Measurements from ENCODE around the gene CENPM. TPM values are rescaled to one million over a fixed set of nuclear protein-coding genes. Genes with fewer than 3 reads are reported as not detected.

Gene CENPM
- total RNA-seq, 1 experiment from 2014 or later, result 130 TPM

DNA sequence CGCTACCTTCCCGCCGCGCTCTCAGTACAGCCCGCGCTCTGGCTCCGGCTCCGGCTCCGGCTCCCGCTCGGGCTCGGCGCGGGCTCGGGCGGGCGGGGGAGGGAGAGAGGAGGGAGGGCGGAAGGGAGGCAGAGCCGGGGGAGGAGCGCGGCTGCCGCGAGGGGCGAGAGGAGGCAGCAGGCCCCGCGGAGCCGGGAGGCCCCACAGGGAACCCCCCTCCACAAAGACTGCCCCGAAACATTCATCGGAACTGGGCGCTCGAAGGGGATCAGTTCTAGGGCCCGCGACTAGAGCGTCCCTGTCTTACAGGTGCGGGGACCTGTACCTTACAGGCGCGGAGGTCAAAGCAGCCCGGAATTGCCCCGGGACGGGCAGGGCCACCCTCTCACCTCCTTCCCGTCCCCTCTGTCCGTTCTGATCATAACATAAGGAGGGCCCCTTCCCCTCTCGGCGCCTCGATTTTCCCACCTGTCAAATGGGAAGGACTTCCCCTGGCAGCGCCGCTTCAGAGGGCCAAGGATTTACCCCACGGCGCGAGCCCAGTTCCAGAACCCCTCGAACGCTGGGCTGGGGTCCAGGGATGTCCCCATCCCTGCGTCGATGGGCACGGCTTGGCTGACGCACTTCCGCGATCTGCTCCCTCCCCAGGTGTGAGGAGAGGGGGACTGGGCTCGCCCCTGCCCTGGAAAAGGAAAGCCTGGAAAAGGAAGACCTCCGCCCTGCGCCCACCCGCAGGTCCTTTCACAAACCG is 31.7 kb downstream of the CENPM start, which contains the start of gene SHISA8:
SHISA8 (minus strand) TSS at position 40 of the 751 bp plus-strand sequence. CDS start 407 bp downstream, outside the sequence.
- DNase-seq (ENCODE audit: low spot score), result no peak

DNA sequence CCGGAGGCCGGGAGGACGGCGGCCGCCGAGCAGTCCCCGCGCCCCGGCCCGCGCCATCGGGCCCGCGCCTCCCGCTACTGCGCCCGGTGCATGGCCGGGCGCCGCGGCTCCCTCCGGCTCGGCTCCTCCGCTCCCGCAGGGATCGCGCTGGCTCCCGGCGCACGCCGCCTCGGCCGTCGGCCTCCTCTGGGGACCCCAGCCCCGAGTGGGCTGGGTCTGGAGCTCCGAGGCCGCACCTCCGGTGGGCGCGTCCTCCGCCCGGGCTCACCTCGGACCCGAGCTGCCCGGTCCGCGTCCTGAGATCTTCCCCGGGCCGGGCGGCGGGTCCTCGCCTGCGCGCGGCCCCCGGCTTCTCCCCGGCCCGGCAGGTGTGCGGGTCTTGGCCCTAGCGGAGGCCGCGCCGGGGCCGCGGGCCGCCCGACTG is 32.3 kb downstream of the CENPM start:
- no peak for DNase-seq (ENCODE audit: low spot score)

DNA sequence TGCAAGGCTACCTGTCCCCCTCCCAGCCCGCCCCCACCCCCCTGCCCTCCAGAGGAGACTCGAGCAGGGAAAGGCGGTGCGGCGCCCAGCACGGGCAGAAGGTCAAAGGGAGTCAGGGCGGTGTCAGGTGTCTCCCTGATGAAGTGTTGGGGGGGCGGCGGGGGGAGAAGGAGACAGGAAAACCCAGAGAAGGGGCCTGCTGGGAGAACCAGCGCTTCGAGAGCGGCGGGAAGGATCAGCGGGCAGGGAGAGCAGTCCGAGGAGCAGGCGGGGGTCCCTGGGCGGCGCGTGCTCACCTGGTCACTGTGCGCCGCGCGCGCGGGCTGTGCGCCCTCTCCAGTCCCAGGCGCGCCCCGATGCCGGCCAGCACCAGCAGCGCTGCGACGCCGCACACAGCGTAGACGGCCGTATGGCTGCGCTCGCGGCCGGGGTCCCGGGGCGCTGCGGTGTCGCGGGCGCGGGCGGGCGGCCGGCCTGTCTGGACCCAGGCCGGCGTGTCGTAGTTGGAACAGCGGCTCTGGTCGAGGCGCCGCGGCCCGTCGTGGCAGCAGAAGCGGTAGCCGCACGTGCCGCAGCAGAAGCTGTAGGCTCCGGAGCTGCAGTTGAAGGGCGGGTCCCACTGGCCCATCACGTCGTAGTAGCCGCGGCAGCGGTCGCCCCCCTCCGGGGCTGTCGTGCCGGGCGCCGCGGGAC is 33.0 kb downstream of the CENPM start:
- no peak for DNase-seq (ENCODE audit: low spot score)

DNA sequence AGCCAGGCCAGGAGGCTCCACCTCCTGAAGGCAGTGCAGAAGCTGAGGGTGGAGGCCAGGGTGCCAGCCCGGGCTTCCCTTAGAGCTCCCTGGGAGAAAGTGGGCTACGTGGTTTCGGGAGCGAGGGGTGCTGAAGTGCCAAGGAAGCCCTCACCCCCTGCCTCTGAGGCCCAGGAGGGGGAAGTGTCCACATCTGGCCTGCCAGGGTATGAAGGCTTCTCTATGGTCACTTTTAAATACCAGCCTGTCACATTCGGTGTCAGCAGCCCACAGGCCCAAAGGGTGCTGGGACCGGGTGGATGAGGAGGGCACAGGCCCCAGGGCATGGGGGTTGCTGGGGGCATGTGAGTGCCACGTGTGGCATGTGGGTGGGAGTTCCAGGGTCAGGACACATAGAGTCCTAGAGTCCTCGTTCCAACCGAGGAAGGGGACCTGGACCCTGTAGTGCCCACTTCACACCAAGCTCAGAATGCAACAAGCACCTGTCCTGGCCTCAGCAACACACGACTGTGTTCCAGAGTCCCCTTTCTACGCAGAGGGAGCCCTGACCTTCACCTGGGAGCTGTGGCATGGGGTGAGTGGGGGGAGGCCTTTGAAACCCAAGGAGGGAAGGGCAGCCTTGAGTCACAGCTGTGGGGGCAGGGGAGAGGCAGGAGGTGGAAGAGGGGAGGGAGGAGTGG is 33.8 kb downstream of the CENPM start:
- no peak for DNase-seq (ENCODE audit: low spot score)

DNA sequence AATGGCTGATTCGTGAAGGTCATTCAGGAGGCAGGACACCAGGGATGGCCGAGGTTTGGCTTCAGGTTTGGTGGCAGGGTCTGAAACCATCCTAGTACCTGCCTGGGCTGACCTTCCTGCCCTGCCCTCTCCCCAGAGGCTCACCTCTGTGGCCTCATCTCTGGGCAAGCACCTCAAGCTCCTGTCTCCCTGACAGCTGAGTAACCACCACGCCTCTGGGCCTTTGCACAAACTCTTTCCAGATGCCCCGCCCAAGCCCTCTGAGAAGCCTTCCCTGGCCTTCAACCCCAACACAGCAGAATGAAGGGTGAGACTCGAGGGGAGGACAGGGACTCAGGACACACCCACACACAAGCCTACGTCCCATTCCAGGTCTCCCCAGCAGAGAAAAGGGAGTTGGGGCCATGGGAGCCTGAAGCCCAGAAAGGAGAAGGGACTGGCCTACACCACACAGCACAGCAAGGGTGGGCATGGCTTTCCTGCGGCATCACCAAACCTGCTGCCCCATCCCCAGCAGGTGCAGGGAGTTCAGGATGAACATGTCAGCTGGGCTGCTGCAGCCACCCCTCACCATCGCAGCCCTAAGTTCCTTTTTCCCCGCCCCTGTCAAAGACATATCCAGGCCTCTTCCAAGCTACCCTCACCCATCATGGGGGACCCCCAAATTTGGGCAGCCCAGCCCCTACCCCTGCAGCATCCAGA is 34.5 kb downstream of the CENPM start:
- no peak for DNase-seq (ENCODE audit: low spot score)

DNA sequence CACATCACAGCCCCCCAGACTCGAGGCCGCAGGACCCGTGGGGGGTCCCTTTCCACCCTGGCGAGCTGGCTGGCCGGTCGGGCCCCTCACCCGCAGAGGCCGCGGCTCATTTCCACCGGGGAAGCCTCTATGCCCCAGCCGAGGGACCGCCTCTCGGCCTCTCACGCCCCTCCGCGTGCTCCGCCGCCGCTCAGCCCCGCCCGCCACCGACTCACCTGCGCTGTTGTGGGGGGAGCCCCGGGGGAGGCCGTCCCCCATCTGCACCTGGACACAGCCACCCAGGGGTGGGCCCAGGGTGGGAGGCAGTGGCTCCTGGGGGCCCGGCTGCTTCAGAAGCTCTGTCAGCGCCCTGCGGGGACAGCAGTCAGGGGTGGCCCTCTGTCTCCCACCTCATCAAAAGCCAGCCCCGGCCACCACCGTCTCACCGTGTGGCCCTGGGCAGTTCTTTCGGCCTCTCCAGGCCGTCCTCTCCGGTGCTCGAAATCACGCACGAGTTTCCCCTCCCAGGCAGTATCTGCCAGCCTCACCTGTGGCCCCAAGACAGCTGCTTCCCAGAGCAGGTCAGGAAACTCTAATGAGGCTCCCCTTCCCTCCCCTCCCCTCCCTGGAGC is 35.8 kb downstream of the CENPM start:
- DNase-seq (ENCODE audit: low spot score), result no peak

DNA sequence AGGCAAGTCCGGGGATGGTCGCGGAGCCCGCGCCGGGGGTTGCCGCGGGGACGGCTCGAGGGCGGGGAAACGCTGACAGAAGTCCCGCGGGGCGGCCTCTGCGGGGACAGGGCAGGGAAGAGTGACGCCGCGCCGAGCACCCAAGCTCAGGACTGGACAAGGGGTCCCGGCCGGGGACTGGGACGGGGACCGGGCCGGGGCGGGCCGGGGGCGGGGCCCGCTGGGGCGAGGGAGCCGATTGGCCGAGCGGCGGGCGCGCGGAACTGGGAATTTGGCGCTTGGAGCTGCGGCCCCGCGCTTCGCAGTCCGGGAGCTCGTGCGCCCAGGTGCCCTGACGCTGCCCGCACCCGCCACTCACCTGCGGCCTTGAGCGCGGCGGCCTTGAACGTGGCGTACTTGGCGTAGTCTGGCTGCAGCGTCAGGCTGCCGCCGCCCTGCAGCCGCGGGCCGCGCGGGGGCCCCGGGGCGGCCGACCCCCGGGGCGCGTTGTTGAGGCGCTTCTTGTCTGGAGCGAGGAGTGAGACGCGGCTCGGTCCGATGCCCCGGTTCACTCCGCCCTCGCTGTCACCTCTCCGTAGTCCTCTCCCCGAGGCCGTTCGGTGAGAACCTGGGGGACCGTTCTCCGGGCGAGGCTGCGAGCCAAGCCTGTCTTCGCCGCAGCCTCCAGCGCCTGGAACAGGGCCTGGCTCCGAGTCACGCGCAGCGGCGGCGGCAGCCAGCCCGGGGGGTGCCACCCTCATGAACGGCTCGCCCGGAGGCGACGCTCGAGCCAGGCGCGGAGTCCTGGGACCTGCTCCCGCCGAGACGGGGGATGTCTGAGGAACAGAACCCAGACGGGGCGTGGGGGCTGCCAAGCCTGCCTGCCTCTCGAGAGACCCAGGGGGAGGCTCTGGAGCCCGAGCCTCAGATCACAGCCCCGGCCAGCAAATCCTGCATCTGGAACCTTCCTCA is 36.6 kb downstream of the CENPM start:
- DNase-seq (ENCODE audit: low spot score), result no peak

DNA sequence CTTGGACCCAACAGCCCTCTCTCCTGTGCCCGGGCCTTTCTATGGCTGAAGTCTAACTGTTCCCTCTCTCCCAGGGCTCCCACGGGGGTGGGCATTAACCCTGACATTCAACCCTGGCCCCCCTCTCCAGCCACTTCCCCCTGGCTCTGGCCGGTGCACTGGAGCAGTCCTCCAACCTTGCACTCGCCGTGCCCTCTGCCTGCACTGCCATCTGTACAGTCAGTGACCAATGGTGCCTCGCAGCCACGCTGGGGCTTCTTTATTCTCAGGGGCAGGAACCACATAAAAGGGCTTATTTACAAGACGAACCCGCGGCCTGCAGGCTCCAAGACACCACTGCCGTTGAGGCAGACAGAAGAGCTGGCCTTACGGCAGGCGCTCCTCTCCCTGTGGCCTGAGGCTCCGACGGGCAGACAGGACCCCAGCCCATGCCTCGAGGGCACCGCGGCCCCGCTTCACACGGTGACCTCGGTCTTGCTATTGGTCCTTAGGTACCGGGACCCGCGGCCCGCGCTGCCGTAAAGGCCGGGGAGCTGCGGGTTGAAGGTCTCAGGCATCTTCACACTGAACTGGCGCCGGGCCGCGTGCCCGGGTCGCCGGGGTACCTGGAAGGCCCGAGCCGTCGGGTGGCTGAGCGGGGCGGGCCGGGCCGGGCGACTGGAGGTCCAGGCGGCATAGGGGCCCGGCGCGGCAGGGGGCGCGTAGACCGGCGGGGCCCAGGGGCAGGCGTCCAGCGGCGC is 37.5 kb downstream of the CENPM start:
- DNase-seq (ENCODE audit: low spot score), result no peak

DNA sequence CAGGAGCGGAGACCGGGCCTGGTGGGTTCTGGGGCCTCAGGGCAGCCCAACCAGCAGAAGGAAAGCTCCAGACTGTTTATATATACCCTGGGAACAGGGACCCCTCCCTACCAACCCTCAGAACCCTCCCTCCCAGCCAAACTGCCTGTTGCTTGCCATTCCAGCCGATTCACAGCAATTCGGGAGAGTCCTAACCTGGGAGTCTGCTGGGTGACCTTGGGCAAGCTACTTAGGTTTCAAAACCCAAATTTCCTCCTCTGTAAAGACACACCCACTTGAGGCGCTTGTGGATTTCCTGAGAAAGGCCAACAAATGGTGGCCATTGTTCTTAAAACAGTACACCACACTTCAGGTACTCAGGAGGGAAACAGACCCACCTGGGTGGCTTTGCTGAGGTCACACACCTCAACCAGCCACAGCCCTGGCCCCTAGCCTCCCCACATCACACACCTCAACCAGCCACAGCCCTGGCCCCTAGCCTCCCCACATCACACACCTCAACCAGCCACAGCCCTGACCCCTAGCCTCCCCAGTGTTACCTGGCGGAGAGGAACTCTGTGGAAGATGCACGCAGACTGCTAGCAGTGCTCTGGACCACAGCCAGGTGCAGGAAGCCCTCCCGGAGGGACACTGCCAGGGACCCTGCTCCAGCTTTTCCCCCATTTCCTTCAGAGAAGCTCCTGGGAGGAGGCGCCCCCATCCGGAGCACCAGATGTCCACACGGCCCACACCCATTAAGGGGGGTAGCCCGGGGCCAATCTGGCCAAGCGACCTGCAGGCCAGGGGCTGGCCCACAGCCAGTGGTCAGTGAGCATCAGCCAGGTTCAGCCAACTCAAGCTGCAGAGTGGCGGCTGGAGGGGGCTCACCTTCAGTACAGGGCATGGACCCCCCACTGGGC is 38.3 kb downstream of the CENPM start:
- DNase-seq (ENCODE audit: low spot score), result no peak

DNA sequence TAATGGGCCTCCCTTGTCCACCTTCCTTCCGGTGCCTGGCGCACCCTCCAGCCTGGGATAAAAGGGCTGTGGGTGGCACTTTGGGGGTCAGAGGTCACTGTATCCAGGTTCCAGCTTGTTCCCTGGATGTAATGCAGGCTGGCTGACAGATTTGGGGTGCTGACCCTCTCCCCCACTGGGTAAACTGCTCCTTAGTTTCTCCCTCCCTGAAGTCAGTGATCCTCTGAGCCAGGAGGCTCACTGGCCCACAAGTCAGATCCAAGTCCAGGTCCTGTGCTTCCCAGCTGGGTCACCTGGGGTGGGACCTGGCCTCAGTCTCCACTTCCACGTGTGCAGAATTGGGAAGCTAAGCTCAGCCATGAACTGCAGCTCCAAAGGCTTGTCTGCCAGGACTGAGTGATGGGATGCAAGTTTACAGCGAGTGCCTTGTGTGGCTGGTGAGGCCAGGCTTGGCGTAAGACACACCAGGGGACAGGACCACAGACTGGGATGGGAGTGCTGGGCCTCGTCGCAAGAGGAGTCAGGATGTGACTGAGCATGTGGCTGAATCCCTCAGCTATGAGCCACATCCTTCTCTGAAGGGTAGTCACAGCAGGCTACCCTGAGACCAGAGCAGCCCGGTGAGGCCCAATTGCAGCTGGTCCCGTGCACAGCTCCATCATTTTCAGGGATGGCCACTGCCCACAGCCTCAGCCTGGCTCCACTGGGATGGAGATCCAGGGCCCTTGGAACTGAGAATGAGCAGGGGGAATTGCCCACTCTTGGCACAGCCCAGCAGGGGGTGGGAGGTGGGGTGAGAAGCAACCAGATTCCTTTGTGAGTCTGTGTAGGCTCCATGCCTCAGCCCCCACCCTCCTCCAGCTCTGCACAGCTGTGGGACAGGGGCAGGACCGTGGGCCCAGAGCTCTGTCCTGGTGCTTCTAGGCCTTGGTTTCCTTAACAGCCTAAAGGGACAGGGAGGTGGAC is 39.2 kb downstream of the CENPM start:
- no peak for DNase-seq (ENCODE audit: low spot score)

DNA sequence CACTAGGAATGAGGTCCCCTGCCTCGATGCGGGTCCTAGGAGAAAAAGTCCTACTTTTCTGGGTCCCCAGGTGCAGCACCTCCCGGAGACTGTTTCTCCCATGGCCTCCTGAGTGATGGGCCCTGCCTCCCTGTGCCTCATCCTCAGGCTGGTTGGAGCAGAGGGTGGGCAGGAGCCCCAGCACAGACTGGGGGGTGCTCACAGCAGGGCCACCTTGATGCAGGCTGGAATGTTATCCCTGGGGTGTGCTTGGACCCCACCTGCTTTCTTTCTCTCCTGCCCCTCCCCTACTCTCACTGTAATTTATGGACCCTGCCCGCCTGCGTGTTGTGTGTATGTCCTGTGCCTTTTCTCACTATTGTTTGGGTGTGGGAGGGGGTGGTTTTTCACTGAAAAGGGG is 40.1 kb downstream of the CENPM start:
- no peak for DNase-seq (ENCODE audit: low spot score)

DNA sequence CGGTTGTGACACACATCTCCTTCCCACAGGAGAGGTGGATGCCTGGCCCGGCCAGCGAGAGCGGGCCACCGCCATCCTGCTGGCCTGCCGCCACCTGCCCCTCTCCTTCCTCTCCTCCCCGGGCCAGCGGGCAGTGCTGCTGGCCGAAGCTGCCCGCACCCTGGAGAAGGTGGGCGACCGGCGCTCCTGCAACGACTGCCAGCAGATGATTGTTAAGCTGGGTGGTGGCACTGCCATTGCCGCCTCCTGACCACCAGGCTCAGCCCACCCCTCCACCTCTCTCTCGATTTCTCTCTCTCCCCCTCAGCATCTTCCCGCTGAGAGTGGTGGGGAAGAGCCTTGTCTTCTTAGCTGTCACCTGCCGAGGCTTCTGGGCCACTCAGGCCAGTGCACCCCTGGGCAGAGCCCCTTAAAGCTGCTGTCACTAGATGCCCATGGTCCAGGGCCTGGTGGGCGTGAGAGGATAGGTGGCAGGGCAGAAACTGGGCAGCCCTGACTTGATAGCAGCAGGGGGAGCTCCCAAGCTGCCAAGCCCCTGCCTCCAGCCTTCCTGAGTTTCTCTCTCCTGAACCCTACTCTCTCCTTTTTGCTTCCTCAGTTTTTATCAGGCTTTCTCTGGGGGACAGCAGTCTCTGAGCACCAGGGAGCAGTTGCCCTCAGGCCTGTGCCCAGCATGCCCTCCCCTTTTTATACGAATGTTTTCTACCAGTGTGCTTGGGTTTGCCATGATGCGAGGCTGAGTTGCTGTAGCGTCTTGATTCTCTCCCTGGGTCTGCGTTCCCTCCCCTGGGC is 41.3 kb downstream of the CENPM start:
- DNase-seq (ENCODE audit: low spot score), result no peak

DNA sequence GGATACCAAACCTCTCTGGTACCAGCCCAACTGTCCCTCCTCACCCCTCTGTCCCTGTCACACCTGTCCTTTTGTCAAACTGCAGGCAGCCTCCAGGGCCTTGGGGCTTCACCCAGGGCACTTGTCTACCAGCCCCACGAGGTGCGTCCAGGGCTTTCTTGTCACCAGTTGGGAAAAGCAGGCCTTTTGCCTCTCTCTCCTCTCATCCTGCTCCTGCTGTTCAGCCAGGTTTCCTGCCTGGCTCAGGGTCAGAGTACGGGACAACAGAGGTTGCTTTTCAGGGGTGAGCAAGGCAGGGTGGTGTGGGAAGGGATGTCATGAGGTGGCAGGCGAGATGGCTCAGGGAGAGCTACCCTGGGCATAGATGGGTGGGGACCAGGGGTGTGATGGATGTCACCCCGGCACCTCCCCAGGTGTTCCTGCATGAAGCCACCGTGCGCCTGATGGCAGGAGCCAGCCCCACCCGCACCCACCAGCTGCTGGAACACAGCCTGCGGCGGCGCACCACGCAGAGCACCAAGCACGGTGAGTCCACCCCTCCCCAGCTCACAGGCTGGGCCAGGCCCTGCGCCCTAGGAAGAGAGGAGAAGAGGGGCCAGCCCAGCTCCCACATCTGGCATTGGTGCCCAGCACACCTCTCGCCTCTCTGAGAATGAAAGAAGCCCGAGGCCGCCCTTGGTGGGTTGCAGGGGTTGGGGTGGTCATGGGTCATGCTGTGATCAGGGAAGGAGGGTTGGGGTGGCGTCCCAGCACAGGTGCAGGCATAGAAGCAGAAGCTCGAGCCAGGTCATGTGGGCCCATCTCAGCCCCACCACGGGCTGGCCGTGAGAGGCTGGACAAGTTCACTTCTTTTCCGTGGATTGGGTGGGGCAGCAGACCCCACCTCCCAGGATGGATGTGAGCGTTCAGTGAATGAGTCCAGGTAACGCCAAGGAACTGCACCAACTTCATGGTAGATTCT is 42.2 kb downstream of the CENPM start:
- DNase-seq (ENCODE audit: low spot score), result no peak

DNA sequence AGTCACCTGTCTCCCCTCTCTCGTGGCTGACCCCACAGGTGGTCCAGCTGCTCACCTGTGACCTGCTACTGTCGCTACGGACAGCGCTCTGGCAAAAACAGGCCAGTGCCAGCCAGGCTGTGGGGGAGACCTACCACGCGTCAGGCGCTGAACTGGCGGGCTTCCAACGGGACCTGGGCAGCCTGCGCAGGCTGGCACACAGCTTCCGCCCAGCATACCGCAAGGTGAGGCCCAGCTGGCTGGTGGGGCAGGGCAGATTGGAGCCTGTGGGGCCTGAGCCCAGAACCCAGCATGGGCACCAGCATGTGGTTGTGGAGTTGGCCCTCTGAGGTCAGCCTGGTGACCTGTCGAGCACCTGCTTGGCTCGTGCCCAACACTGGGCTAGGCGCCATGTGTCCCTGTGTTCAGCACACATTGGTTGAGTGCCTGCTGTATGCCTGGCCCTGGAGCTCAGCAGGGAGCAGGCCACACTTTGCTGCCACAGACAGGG is 44.0 kb downstream of the CENPM start:
- DNase-seq (ENCODE audit: low spot score), result no peak

DNA sequence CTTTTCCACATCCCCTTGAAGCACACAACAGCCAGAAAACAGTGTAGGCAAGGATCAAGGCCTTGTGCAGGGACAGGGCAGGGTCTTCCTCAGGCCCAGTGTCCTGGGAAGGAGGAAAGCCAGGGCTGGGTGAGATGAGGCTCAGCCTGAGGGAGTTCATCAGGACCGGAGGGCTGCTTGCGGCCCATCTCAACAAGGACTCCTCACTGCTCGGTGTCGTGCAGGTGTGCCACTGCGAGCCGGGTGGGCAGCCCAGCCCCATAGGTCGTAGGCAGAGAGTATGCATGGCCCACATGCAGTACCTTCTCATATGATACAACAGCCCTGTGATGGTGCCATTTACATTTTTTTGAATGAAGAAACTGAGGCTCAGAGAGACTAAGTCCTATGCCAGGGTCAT is 44.9 kb downstream of the CENPM start:
- no peak for DNase-seq (ENCODE audit: low spot score)
